NB4 (cell line): Measurements from ENCODE around the gene CAMK2A.

ENCODE experiments used
- POLR2A ChIP-seq: IDR thresholded peaks from 2 replicates; pipeline ENCODE4 v1.6.1; 2011; ENCODE audit warnings: mild to moderate bottlenecking; ENCODE audit not compliant: insufficient read length; ENCODE audit errors: extremely low read depth
- TF ChIP-seq, protein P1 (sequence below): IDR thresholded peaks from one replicate; pipeline ENCODE4 v1.5.1; 2012; ENCODE audit warnings: low read depth, low read length

DNA sequence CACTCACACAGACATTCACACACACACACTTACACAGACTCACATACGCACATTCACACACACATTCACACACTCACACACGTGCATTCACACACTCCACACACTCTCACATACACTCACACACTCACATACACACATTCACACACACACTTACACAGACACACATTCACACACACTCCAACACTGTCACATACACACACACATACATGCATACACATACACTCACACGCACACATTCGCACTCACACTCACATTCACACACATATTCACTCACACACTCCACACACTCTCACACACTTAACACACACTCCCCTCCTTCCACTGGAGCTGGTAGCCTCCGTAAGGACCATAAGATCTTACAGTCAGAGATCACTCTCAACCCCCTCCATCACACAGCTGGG is 26.2 kb downstream of the CAMK2A start:
- TF ChIP-seq, protein P1, sequence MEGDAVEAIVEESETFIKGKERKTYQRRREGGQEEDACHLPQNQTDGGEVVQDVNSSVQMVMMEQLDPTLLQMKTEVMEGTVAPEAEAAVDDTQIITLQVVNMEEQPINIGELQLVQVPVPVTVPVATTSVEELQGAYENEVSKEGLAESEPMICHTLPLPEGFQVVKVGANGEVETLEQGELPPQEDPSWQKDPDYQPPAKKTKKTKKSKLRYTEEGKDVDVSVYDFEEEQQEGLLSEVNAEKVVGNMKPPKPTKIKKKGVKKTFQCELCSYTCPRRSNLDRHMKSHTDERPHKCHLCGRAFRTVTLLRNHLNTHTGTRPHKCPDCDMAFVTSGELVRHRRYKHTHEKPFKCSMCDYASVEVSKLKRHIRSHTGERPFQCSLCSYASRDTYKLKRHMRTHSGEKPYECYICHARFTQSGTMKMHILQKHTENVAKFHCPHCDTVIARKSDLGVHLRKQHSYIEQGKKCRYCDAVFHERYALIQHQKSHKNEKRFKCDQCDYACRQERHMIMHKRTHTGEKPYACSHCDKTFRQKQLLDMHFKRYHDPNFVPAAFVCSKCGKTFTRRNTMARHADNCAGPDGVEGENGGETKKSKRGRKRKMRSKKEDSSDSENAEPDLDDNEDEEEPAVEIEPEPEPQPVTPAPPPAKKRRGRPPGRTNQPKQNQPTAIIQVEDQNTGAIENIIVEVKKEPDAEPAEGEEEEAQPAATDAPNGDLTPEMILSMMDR: no peak
- no peak for TF ChIP-seq POLR2A
